GM12801 (cell line): ENCODE data around the gene RASGRP4.

Source experiments
- CTCF ChIP-seq: IDR thresholded peaks from one replicate; pipeline ENCODE4 v1.5.1; 2011; ENCODE audit warnings: control low read depth; ENCODE audit not compliant: insufficient read length; ENCODE audit errors: extremely low read depth

RASGRP4 gene

DNA sequence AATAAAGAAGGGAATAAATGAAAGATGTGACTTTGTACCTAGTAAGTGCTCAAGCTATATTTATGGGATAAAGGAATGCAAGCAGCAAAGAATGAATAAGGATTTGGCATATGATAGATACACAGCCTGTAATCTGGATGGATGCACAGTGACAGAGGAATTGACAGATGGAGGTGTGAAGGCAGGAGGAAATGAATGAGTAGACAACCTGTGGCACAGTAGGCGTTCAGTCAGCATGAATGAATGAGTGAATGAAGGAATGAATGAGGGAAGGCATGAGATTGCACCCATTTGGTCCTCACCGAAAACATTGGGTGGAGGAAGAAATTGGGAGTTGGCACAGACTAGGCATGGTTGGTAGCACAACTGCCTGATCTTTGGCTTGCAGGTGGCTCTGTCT is 56.4 kb downstream of the RASGRP4 start:
- no peak for TF ChIP-seq CTCF

DNA sequence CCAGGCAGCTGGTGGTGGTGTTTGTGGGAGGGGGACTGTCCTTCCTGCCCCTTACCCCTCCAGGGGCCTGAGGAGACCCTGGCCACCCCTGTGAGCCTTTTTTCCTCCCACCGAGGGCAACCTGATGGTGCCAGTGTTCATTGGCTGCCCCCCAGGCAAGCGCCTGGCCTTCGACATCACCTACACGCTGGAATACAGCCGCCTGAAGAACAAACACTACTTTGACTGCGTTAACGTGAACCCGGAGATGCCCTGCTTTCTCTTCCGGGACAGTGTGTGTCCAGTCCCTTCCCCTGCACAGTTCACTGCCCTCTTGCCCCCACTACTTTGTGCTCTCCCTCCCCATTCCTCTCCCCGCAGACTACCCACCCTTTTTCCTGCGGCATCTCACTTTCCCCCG is 59.0 kb downstream of the RASGRP4 start:
- no peak for TF ChIP-seq CTCF

GRCh38 chr19:38362076-38362945 is 63.7 kb downstream of the RASGRP4 start:
- TF ChIP-seq CTCF, result no peak

DNA sequence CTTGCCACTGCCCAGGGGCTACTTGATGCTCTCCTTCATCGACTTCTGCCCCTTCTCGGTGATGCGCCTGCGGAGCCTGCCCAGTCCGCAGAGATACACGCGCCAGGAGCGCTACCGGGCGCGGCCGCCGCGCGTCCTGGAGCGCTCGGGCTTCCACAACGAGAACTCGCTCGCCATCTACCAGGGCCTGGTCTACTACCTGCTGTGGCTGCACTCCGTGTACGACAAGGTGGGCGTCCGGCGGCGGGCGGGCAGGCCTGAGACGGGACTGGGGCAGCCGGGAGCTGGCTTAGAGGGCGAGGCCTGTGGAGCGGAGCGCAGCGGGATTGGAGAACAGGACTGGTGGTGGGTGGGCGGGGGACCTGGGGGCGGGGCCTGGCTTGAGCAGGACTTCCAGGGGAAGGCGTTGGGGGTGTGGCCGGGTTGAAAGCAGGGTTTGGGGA is 64.4 kb downstream of the RASGRP4 start:
- TF ChIP-seq CTCF, result no peak

GRCh38 chr19:38360839-38361631 is 65.0 kb downstream of the RASGRP4 start:
- TF ChIP-seq CTCF, result no peak

DNA sequence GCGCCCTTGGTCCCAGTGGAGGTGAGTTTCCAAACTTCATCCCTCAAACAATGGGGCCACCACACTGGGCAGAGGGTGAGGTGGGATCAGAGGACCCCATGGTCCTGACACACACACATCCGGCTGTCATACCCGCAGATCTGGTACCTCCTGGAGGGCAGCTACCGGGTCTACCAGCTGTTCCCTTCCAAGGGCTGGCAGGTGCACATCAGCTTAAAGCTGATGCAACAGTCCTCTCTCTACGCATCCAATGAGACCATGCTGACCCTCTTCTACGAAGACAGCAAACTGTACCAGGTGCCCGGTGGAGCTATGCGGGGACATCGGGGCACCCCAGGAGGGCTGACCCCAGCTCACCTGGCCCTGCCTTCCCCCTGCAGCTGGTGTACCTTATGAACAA is 65.7 kb downstream of the RASGRP4 start:
- no peak for TF ChIP-seq CTCF

- TF ChIP-seq CTCF, result no peak
Observed at GRCh38 chr19:38359242-38360021, 66.6 kb downstream of the RASGRP4 start.
